ENCODE results near the gene ANXA10.

DNA sequence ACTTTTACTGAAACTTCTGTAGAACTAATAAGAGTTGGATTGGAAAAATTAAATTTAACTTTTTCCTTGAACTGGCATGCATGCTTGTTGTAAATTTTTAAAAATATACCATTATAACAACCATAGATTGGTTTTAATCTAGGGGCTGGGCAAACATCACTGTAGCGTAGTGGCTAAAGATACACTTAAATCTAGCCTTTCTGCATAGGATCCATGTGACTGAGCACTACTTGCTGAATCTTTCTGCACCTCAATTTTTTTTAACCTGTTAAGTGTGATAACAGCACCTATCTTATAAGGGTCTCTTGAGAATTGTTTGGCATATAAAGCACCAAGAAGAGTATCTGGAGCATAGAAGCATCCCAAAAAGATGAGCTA lies 4.1 kb downstream of the ANXA10 start:
- no peak for TF ChIP-seq CTCF (IDR thresholded peaks at IDR 0.05)
- TF ChIP-seq POLR2A (IDR thresholded peaks at IDR 0.05), result no peak
- TF ChIP-seq POLR2AphosphoS5 (IDR thresholded peaks at IDR 0.05), result no peak
